CD14-positive monocyte (primary cell): ENCODE data around the gene HNRNPH1. TPM values are rescaled to one million over a fixed set of nuclear protein-coding genes. Genes with fewer than 3 reads are reported as not detected.

Experiments used
- DNase-seq, 3 donors: peaks; one replicate each; pipeline ENCODE4 v3.0.0-alpha.2; 2011 to 2022
- H2AFZ ChIP-seq: 2 replicates; pipeline ENCODE4 v1.6.0; 2012; ENCODE audit warnings: mild to moderate bottlenecking, low read depth, low read length, inconsistent platforms; ENCODE audit not compliant: insufficient read depth, poor library complexity, severe bottlenecking
- H3K27ac ChIP-seq, 2 donors: 1 replicate in 1 of 2; 2 replicates in 1 of 2; pipeline ENCODE4 v1.5.1; 2012 to 2013; ENCODE audit warnings: low read length in 2 of 2, control low read depth in 1 of 2, inconsistent platforms in 1 of 2, low read depth in 1 of 2, mild to moderate bottlenecking in 1 of 2
- H3K27me3 ChIP-seq, 2 donors: one replicate each; pipeline versions ENCODE4 v1.6.0 to v1.6.1; 2011 to 2013; ENCODE audit warnings: low read length in 2 of 2; ENCODE audit not compliant: control insufficient read depth in 2 of 2, insufficient read depth in 2 of 2
- H3K36me3 ChIP-seq, 2 donors: replicated peaks in 1 of 2; 1 replicate in 1 of 2; 2 replicates in 1 of 2; pipeline versions ENCODE4 v1.5.1 to v1.6.1; 2012 to 2013; ENCODE audit warnings: low read length in 2 of 2, control low read depth in 1 of 2, inconsistent platforms in 1 of 2, mild to moderate bottlenecking in 1 of 2; ENCODE audit not compliant: insufficient read depth in 2 of 2, control insufficient read depth in 1 of 2
- H3K4me1 ChIP-seq, 2 donors: 1 replicate in 1 of 2; 2 replicates in 1 of 2; pipeline versions ENCODE4 v1.5.1 to v1.6.1; 2012 to 2013; ENCODE audit warnings: low read length in 2 of 2, control low read depth in 1 of 2, inconsistent platforms in 1 of 2, mild to moderate bottlenecking in 1 of 2, moderate library complexity in 1 of 2; ENCODE audit not compliant: insufficient read depth in 2 of 2, control insufficient read depth in 1 of 2
- H3K4me2 ChIP-seq: replicated peaks from 2 replicates; pipeline ENCODE3; 2012; ENCODE audit warnings: low read length, moderate library complexity, mild to moderate bottlenecking; ENCODE audit not compliant: poor library complexity, severe bottlenecking; ENCODE audit errors: extremely low read depth
- H3K4me3 ChIP-seq, 3 experiments: fragments of 200-600 bp in 1 of 3; sonication (generic) in 1 of 3; replicated peaks in 1 of 3; 1 replicate in 2 of 3; 2 replicates in 1 of 3; pipeline ENCODE4 v1.5.1; 2011 to 2013; ENCODE audit warnings: low read length in 3 of 3, mild to moderate bottlenecking in 3 of 3, control low read depth in 2 of 3, low read depth in 2 of 3, inconsistent platforms in 1 of 3, moderate library complexity in 1 of 3
- H3K79me2 ChIP-seq: 2 replicates; pipeline ENCODE4 v1.6.0; 2012; ENCODE audit warnings: mild to moderate bottlenecking, control low read depth, inconsistent platforms, low read length, moderate library complexity; ENCODE audit not compliant: insufficient read depth
- H3K9ac ChIP-seq: 2 replicates; pipeline ENCODE4 v1.6.0; 2017; ENCODE audit warnings: low read length, mild to moderate bottlenecking; ENCODE audit not compliant: insufficient read depth, poor library complexity, severe bottlenecking
- H3K9me3 ChIP-seq, 2 donors: replicated peaks in 1 of 2; 1 replicate in 1 of 2; 2 replicates in 1 of 2; pipeline versions ENCODE4 v1.5.1 to v1.6.1; 2012 to 2013; ENCODE audit warnings: low read length in 2 of 2, control low read depth in 1 of 2; ENCODE audit not compliant: control insufficient read depth in 1 of 2, insufficient read depth in 1 of 2
- H4K20me1 ChIP-seq: 2 replicates; pipeline ENCODE4 v1.6.0; 2012; ENCODE audit warnings: mild to moderate bottlenecking, low read length, control low read depth, moderate library complexity; ENCODE audit not compliant: insufficient read depth
- H3K27ac Mint-ChIP-seq, 7 donors: one replicate each; pipeline ENCODE4 v1.8.0; 2020; ENCODE audit warnings: mild to moderate bottlenecking in 7 of 7, mixed read lengths in 7 of 7, moderate library complexity in 6 of 7, inconsistent platforms in 2 of 7
- H3K27me3 Mint-ChIP-seq, 3 donors: one replicate each; pipeline ENCODE4 v1.8.0; 2021 to 2022; ENCODE audit warnings: low read depth in 3 of 3, mild to moderate bottlenecking in 3 of 3, mixed read lengths in 3 of 3, moderate library complexity in 3 of 3, inconsistent platforms in 1 of 3
- H3K36me3 Mint-ChIP-seq, 2 donors: one replicate each; pipeline ENCODE4 v1.8.0; 2020; ENCODE audit warnings: mixed read lengths in 2 of 2, inconsistent platforms in 1 of 2, mild to moderate bottlenecking in 1 of 2
- H3K4me1 Mint-ChIP-seq: one replicate; pipeline ENCODE4 v1.8.0; 2020; ENCODE audit warnings: mild to moderate bottlenecking, mixed read lengths
- H3K4me3 Mint-ChIP-seq, 2 donors: one replicate each; pipeline ENCODE4 v1.8.0; 2020; ENCODE audit warnings: mild to moderate bottlenecking in 2 of 2, mixed read lengths in 2 of 2, moderate library complexity in 1 of 2
- H3K9me3 Mint-ChIP-seq, 7 donors: one replicate each; pipeline ENCODE4 v1.8.0; 2020 to 2022; ENCODE audit warnings: mixed read lengths in 7 of 7, mild to moderate bottlenecking in 6 of 7, moderate library complexity in 6 of 7, inconsistent platforms in 2 of 7
- WGBS: methylation state at CpG from one replicate; pipeline ENCODE4 v1.1.5; 2013; ENCODE audit warnings: missing lambda C conversion rate; ENCODE audit not compliant: insufficient coverage; 5-methylcytosine and 5-hydroxymethylcytosine counted together
- intact Hi-C, 2 donors: fragments of 100-400 bp; cut with micrococcal nuclease; formaldehyde crosslinking; loops; one replicate each; pipeline versions ENCODE4 v1.15.0 to v1.15.1; 2023
- polyA plus RNA-seq, 3 donors: library from polyadenylated mRNA; depleted of rRNA in 1 of 3; unstranded in 2 of 3; stranded (reverse) in 1 of 3; fragments of 300-500 nt in 2 of 3; fragments of >200 nt in 1 of 3; fragmentation: Illumina TruSeq in 2 of 3; gene quantifications; 1 replicate in 2 of 3; 2 replicates in 1 of 3; pipeline ENCODE4 v1.2.3, GENCODE V29; 2012 to 2021
- TF ChIP-seq, protein P1 (sequence below): fragments of 200-600 bp; IDR thresholded peaks from one replicate; pipeline ENCODE4 v1.8.0; 2022; ENCODE audit warnings: antibody characterized with exemption, mild to moderate bottlenecking

The HNRNPH1 gene
- polyA plus RNA-seq, 3 donors = 47.4 to 522 (median 51.9) TPM

DNA sequence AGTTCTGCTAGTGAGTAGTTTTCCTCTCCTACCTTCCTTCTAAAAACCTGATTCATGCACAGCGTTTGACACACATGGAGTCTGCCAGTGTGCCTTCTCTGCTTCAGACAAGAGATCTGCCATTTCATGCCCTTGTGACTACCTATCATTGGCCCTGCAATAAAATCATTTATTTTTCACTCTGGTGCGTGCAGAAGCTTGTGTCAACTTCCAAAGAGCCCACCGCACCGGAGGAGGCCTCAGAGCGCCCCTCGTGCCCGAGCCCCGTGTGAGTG lies 13.7 kb downstream of the HNRNPH1 start:
- Histone ChIP-seq H3K79me2 (peaks cover 19% of the 10 kb centered on the region), H3K9me3 (no peaks in the 10 kb centered on the region), H3K4me2 (no peak overlapping the region), H4K20me1 (peaks cover 92% of the 10 kb centered on the region), H3K36me3 (peaks cover 87 to 100% of the 10 kb centered on the region in 2 donors), H3K9ac (no peak overlapping the region), H3K27me3 (no peaks in the 10 kb centered on the region), H3K27ac (peak overlapping the region in 1 of 2 donors; percentile 48), H3K4me1 (no peaks in the 10 kb centered on the region), H3K4me3 (no peak overlapping the region), H2AFZ (no peak overlapping the region)
- Mint-ChIP-seq H3K4me3 (no peak overlapping the region), H3K9me3 (no peaks in the 10 kb centered on the region), H3K4me1 (peaks cover 8% of the 10 kb centered on the region), H3K27ac (peak overlapping the region in 3 of 7 donors; percentile 4 to 83 (median 21)), H3K36me3 (peaks cover 80 to 93% of the 10 kb centered on the region in 2 donors), H3K27me3 (no peaks in the 10 kb centered on the region)
- intact Hi-C loops = no loop called here
- no peak for DNase-seq
- TF ChIP-seq, protein P1, sequence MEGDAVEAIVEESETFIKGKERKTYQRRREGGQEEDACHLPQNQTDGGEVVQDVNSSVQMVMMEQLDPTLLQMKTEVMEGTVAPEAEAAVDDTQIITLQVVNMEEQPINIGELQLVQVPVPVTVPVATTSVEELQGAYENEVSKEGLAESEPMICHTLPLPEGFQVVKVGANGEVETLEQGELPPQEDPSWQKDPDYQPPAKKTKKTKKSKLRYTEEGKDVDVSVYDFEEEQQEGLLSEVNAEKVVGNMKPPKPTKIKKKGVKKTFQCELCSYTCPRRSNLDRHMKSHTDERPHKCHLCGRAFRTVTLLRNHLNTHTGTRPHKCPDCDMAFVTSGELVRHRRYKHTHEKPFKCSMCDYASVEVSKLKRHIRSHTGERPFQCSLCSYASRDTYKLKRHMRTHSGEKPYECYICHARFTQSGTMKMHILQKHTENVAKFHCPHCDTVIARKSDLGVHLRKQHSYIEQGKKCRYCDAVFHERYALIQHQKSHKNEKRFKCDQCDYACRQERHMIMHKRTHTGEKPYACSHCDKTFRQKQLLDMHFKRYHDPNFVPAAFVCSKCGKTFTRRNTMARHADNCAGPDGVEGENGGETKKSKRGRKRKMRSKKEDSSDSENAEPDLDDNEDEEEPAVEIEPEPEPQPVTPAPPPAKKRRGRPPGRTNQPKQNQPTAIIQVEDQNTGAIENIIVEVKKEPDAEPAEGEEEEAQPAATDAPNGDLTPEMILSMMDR = no peak
- 90% methylated on average over 8 of the region's 8 CpGs for WGBS

DNA sequence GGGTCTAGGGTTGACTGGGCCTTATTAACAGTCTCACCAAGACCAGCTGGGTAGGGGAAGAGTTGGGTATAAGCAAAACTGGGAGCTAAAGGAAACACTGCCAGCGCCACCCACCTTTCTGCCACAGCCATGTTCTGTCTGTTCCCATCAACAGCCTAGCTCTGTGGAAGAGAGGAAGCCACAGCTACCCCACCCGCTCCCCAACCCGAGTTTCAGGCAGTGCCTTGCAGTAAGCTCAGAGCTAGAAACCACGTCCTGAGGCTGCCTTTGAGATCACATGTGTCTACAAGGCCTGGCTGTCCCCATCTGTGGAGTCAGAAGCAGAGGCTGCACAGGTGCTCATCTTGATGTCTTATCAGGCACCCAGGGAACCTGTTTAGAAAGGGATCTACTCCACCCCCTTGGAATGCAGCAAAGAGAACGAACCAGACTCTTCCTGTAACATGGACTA lies 15.3 kb downstream of the HNRNPH1 start:
- H3K4me3 ChIP-seq = no peak overlapping the region
- Mint-ChIP-seq H3K27ac (peak overlapping the region; percentile 37 to 76 (median 47)), H3K9me3 (no peaks in the 10 kb centered on the region), H3K4me1 (peaks cover 8% of the 10 kb centered on the region), H3K36me3 (peaks cover 74 to 93% of the 10 kb centered on the region in 2 donors), H3K27me3 (no peaks in the 10 kb centered on the region), H3K4me3 (no peak overlapping the region)
- H3K36me3 ChIP-seq = peaks cover 76 to 97% of the 10 kb centered on the region in 2 donors
- DNase-seq = no peak
- H3K4me2 ChIP-seq = no peak overlapping the region
- no peaks in the 10 kb centered on the region for H3K27me3 ChIP-seq
- peaks cover 76% of the 10 kb centered on the region for H4K20me1 ChIP-seq
- WGBS = 27% methylated on average over 3 of the region's 5 CpGs
- H3K9me3 ChIP-seq = no peaks in the 10 kb centered on the region
- H3K27ac ChIP-seq = peak overlapping the region in 1 of 2 donors; percentile 61
- no peak overlapping the region for H3K9ac ChIP-seq
- H3K4me1 ChIP-seq = no peaks in the 10 kb centered on the region
- no peak overlapping the region for H2AFZ ChIP-seq
- intact Hi-C loops = no loop called here
- H3K79me2 ChIP-seq = peaks cover 3% of the 10 kb centered on the region
- TF ChIP-seq, protein P1 = no peak
